ENCODE measurements around the gene RTN4R.

RTN4R gene

GRCh38 chr22:20257212-20258020 is 10.7 kb downstream of the RTN4R start:
- Histone ChIP-seq H3K14ac (ENCODE audit: low read length in 2 of 2) (no peak overlapping the region), H3K18ac (ENCODE audit: low read depth in 1 of 2, low read length in 2 of 2) (no peak overlapping the region), H3K9me3 (ENCODE audit: control insufficient read depth, low read length) (no peaks in the 10 kb centered on the region), H4K91ac (ENCODE audit: low read length) (no peak overlapping the region), H3K23ac (ENCODE audit: low read length in 2 of 2) (no peak overlapping the region), H2AFZ (ENCODE audit: low read depth, low read length) (no peak overlapping the region), H2BK5ac (ENCODE audit: low read depth, low read length, poor library complexity, severe bottlenecking) (no peak overlapping the region), H3K27me3 (ENCODE audit: control insufficient read depth in 1 of 2, insufficient read depth in 1 of 2, low read length in 2 of 2) (peaks cover 0 to 14% of the 10 kb centered on the region in 2 experiments), H3K4ac (ENCODE audit: low read depth in 1 of 2, low read length in 2 of 2) (no peak overlapping the region), H3K79me1 (replicated peaks; ENCODE audit: low read length, poor library complexity, severe bottlenecking) (no peaks in the 10 kb centered on the region), H2BK120ac (ENCODE audit: low read depth, low read length) (no peak overlapping the region), H3K27ac (ENCODE audit: low read length, poor library complexity, severe bottlenecking) (no peak overlapping the region), H3K9ac (ENCODE audit: low read length) (no peak overlapping the region), H3K4me2 (ENCODE audit: low read length, poor library complexity, severe bottlenecking) (no peak overlapping the region), H2AK5ac (ENCODE audit: low read length, severe bottlenecking) (no peak overlapping the region), H3K4me1 (ENCODE audit: control insufficient read depth, insufficient read depth, low read depth, low read length) (peaks cover 2% of the 10 kb centered on the region), H3K36me3 (ENCODE audit: control insufficient read depth in 1 of 2, insufficient read depth in 2 of 2, low read depth in 1 of 2, low read length in 2 of 2) (no peaks in the 10 kb centered on the region), H3K4me3 (ENCODE audit: insufficient read depth in 1 of 2, low read depth in 1 of 2, low read length in 2 of 2) (no peak overlapping the region), H4K8ac (ENCODE audit: low read length) (no peak overlapping the region), H2BK15ac (ENCODE audit: low read depth, poor library complexity, severe bottlenecking) (no peak overlapping the region), H2BK12ac (ENCODE audit: low read length in 2 of 2) (no peak overlapping the region)
- 82% methylated on average over 13 of the region's 15 CpGs for WGBS
- no peak for DNase-seq

- H3K79me1 ChIP-seq (replicated peaks; ENCODE audit: low read length, poor library complexity, severe bottlenecking) = no peaks in the 10 kb centered on the region
- H4K8ac ChIP-seq (ENCODE audit: low read length) = no peak overlapping the region
- no peak overlapping the region for H3K23ac ChIP-seq (ENCODE audit: low read length in 2 of 2)
- H3K9me3 ChIP-seq (ENCODE audit: control insufficient read depth, low read length) = no peaks in the 10 kb centered on the region
- no peak overlapping the region for H2BK5ac ChIP-seq (ENCODE audit: low read depth, low read length, poor library complexity, severe bottlenecking)
- H2BK120ac ChIP-seq (ENCODE audit: low read depth, low read length) = no peak overlapping the region
- no peak overlapping the region for H3K18ac ChIP-seq (ENCODE audit: low read depth in 1 of 2, low read length in 2 of 2)
- no peak overlapping the region for H3K9ac ChIP-seq (ENCODE audit: low read length)
- DNase-seq = no peak
- no peak overlapping the region for H2BK15ac ChIP-seq (ENCODE audit: low read depth, poor library complexity, severe bottlenecking)
- no peak overlapping the region for H2AFZ ChIP-seq (ENCODE audit: low read depth, low read length)
- H3K4me2 ChIP-seq (ENCODE audit: low read length, poor library complexity, severe bottlenecking) = no peak overlapping the region
- no peak overlapping the region for H3K14ac ChIP-seq (ENCODE audit: low read length in 2 of 2)
- peaks cover 0 to 19% of the 10 kb centered on the region in 2 experiments for H3K27me3 ChIP-seq (ENCODE audit: control insufficient read depth in 1 of 2, insufficient read depth in 1 of 2, low read length in 2 of 2)
- H4K91ac ChIP-seq (ENCODE audit: low read length) = peak overlapping the region; percentile 36
- peaks cover 2% of the 10 kb centered on the region for H3K4me1 ChIP-seq (ENCODE audit: control insufficient read depth, insufficient read depth, low read depth, low read length)
- no peaks in the 10 kb centered on the region for H3K36me3 ChIP-seq (ENCODE audit: control insufficient read depth in 1 of 2, insufficient read depth in 2 of 2, low read depth in 1 of 2, low read length in 2 of 2)
- no peak overlapping the region for H2BK12ac ChIP-seq (ENCODE audit: low read length in 2 of 2)
- H3K4ac ChIP-seq (ENCODE audit: low read depth in 1 of 2, low read length in 2 of 2) = no peak overlapping the region
- no peak overlapping the region for H2AK5ac ChIP-seq (ENCODE audit: low read length, severe bottlenecking)
- no peak overlapping the region for H3K27ac ChIP-seq (ENCODE audit: low read length, poor library complexity, severe bottlenecking)
- H3K4me3 ChIP-seq (ENCODE audit: insufficient read depth in 1 of 2, low read depth in 1 of 2, low read length in 2 of 2) = no peak overlapping the region
- WGBS = 87% methylated on average over 12 of the region's 12 CpGs
Measured at GRCh38 chr22:20256551-20257211, 11.4 kb downstream of the RTN4R start.

GRCh38 chr22:20256027-20256426 is 12.1 kb downstream of the RTN4R start:
- no peak overlapping the region for H3K27ac ChIP-seq (ENCODE audit: low read length, poor library complexity, severe bottlenecking)
- H3K9me3 ChIP-seq (ENCODE audit: control insufficient read depth, low read length) = no peaks in the 10 kb centered on the region
- H3K27me3 ChIP-seq (ENCODE audit: control insufficient read depth in 1 of 2, insufficient read depth in 1 of 2, low read length in 2 of 2) = peaks cover 0 to 19% of the 10 kb centered on the region in 2 experiments
- H4K8ac ChIP-seq (ENCODE audit: low read length) = no peak overlapping the region
- no peak overlapping the region for H2AFZ ChIP-seq (ENCODE audit: low read depth, low read length)
- peaks cover 2% of the 10 kb centered on the region for H3K4me1 ChIP-seq (ENCODE audit: control insufficient read depth, insufficient read depth, low read depth, low read length)
- no peak overlapping the region for H3K4ac ChIP-seq (ENCODE audit: low read depth in 1 of 2, low read length in 2 of 2)
- no peak overlapping the region for H2BK15ac ChIP-seq (ENCODE audit: low read depth, poor library complexity, severe bottlenecking)
- H2BK120ac ChIP-seq (ENCODE audit: low read depth, low read length) = no peak overlapping the region
- WGBS = 90% methylated on average over 13 of the region's 13 CpGs
- H3K79me1 ChIP-seq (replicated peaks; ENCODE audit: low read length, poor library complexity, severe bottlenecking) = no peaks in the 10 kb centered on the region
- H3K4me3 ChIP-seq (ENCODE audit: insufficient read depth in 1 of 2, low read depth in 1 of 2, low read length in 2 of 2) = no peak overlapping the region
- peak overlapping the region; percentile 12 for H4K91ac ChIP-seq (ENCODE audit: low read length)
- H2BK12ac ChIP-seq (ENCODE audit: low read length in 2 of 2) = no peak overlapping the region
- no peak overlapping the region for H3K4me2 ChIP-seq (ENCODE audit: low read length, poor library complexity, severe bottlenecking)
- DNase-seq = no peak
- no peak overlapping the region for H3K14ac ChIP-seq (ENCODE audit: low read length in 2 of 2)
- no peak overlapping the region for H3K9ac ChIP-seq (ENCODE audit: low read length)
- no peak overlapping the region for H3K18ac ChIP-seq (ENCODE audit: low read depth in 1 of 2, low read length in 2 of 2)
- no peak overlapping the region for H3K23ac ChIP-seq (ENCODE audit: low read length in 2 of 2)
- H2AK5ac ChIP-seq (ENCODE audit: low read length, severe bottlenecking) = no peak overlapping the region
- H3K36me3 ChIP-seq (ENCODE audit: control insufficient read depth in 1 of 2, insufficient read depth in 2 of 2, low read depth in 1 of 2, low read length in 2 of 2) = no peaks in the 10 kb centered on the region
- no peak overlapping the region for H2BK5ac ChIP-seq (ENCODE audit: low read depth, low read length, poor library complexity, severe bottlenecking)

All from mesenchymal stem cell (in vitro differentiated cells and primary cell).